HG03575 (cell line): ENCODE results near the gene UFM1.
"Not testable (repeated sequence)": the region's sequence is repeated elsewhere in the genome, so short reads cannot be mapped to it uniquely, and the experiment has no call there.

ENCODE experiments used
- ATAC-seq: cut with Tn5 transposase; IDR thresholded peaks from one replicate; pipeline ENCODE4 v1.9.1; 2021; ENCODE audit not compliant: unreplicated experiment, insufficient number of reproducible peaks, low FRiP score; ENCODE audit errors: extremely low read depth

UFM1 gene

GRCh38 chr13:38361542-38362262 is 12.1 kb downstream of the UFM1 start:
- no peak for ATAC-seq

- ATAC-seq = no peak
Observed at GRCh38 chr13:38363219-38363618, 13.6 kb downstream of the UFM1 start.

GRCh38 chr13:38363746-38364145 is 14.1 kb downstream of the UFM1 start:
- not testable (repeated sequence) for ATAC-seq

- no peak for ATAC-seq
Observed at GRCh38 chr13:38365661-38366060, 16.0 kb downstream of the UFM1 start.

GRCh38 chr13:38366954-38367645 is 17.4 kb downstream of the UFM1 start:
- no peak for ATAC-seq

DNA sequence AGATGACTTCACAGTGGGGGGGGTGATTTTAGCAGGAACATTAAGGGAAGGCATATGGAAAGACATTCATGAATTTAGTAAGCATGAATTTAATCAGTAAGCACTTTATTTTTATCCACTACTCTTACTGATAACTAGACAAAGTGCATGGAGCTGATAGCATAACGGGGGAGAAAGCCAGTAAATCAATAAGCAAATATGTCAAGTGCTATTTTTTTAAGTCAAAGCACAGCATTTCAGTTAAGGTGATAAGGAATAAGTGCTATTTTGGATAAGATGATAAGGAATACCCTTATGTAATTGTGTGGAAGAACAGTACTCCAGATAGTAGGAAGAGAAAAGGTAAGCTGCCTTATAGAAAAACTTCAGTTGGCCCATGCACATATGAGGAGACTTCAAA is 19.4 kb downstream of the UFM1 start:
- ATAC-seq = no peak

GRCh38 chr13:38370096-38370495 is 20.4 kb downstream of the UFM1 start:
- not testable (repeated sequence) for ATAC-seq

GRCh38 chr13:38372820-38373383 is 23.3 kb downstream of the UFM1 start:
- ATAC-seq = no peak

GRCh38 chr13:38376546-38376945 is 26.9 kb downstream of the UFM1 start:
- ATAC-seq = no peak

DNA sequence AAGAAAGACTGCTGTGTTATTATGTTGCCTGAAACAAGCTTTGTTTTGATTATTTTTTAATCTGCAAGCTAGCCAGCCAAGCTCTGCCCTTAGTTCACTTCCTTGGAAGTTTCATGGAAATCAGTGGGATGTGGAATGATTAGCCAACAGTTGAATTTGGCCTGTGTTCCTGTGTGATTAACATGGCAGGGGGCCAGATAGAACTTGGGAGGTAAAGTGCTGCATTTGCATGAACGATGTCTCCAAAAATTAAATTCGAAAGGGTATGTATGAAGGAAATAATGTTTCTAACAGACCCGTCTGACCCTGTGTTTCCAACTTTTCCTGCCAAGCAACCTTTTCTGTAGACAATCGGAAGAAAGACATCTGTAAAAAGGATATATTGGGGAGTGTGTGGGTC is 32.2 kb downstream of the UFM1 start:
- ATAC-seq = no peak

DNA sequence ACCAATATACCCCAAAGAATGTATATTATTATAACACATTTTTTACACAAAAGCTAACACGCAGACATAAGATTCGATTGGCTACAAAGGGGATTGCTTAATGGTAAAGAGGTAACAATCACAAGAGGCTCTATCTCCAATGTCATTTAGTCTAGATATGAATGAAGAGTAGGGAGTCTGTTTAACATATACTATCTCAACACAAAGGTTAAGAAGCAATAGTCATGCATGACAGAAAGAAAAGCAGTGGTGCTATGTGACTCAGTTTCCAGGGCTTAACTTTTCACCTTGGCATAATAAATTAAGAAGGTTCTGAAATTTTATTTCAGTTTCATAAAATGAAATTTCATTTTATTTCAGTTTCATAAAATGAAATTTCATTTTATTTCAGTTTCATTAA is 33.3 kb downstream of the UFM1 start:
- no peak for ATAC-seq

GRCh38 chr13:38384171-38384570 is 34.5 kb downstream of the UFM1 start:
- ATAC-seq = no peak

DNA sequence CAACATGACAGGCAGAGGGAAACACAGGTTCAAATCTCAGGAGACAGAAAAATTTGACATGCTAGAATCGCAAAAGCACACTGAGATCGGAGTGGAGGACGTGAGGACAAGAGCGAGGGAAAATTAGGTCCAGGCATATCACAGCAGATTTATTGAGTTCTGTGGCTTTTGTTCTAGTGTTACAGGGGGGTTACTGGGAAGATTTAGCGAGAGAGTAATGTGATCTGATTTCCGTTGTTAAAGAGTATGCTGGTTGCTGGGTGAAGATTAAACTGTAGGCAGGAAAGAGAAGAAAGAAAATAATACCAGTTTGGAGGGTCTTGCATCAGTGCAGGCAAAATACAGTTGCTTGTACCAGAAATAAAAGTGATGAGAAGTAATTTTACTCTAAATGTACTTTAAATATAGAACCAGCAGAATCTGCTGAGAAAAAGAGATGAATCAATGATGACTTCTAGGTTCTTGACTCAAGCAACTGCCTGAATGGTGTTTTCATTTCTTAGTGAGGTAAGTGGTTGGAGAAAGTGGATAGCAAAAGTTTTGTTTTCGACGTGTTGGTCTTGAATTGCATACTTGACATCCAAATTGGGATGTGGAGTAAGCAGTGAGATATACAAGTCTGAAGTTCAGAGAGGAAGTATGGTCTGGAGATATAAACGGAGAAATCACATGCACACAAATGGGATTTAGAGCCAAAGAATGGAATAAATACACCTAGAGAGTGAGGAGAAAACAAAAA is 35.7 kb downstream of the UFM1 start:
- ATAC-seq = no peak

- no peak for ATAC-seq
Observed at GRCh38 chr13:38386421-38386820, 36.8 kb downstream of the UFM1 start.

DNA sequence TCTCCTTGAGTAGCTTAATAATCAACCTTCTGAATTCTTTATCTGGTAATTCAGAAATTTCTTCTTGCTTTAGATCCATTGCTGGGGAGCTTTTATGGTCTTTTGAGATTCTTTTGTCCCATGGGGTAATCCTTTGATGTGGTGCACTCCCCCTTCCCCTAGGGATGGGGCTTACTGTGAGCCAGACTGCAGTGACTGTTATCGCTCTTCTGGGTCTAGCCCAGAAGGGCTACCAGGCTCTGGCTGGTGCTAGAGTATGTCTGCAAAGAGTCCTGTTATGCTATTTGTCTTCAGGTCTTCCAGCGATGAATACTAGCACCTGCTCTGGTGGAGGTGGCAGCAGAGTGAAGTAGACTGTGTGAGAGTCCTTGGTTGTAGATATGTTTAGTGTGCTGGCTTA is 41.7 kb downstream of the UFM1 start:
- ATAC-seq = no peak

GRCh38 chr13:38394777-38395496 is 45.3 kb downstream of the UFM1 start:
- no peak for ATAC-seq

GRCh38 chr13:38395497-38395788 is 45.8 kb downstream of the UFM1 start:
- ATAC-seq = no peak

DNA sequence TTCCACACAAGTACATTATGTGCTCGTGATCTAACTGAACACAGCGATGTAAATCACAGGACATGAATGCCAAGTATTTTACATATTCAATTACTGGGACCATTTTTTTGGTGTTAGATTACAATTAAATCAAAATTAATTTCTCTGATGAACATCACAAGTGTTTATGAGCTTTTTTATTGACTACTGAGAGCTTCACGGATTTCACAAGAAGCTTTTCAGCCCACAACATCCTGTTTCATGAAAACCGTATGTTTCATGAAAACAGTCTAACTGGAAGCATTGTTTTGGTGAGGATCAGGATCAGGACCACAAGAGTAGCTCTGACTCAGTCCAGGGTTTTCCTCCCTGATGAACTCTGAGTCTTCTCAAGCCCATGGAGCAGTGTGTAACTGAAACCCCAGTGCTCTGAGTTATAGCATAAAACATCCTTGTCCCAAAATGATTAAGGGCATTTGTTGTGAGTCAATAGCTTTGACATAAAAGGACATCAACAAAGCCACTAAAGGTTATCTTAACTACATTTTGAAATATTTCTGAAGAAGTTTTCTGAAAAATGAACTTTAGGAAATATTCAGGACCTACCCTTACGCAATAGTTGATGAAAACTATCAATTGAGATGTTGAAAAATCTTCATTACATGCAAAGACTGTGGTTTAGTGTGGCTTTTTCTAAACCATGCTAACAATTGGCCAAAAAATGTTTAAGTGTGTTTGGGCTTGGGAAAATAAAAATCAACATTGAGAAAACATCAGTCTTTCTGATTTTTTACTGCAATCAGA is 49.3 kb downstream of the UFM1 start:
- ATAC-seq = no peak

DNA sequence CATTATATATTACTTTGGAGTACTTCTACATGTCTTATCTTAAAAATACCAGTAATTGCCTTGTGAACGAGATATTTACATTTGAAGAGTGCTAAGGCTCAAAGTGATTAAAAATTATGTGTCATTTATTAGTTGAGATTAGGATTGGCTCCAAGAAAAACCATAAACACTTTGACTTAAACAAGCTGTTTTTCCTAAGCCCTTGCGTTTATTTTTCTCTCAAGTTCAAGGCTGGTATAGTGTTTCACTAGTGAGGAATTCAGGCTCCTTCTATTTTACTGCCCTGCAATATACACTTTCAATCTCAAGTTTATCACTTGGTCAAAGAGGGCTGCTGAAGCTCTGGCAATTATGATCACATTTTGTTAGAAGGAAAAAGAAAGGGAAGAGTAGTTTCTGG is 49.9 kb downstream of the UFM1 start:
- ATAC-seq = no peak
